ENCODE results near the gene RNASE12. TPM values are rescaled to one million over a fixed set of nuclear protein-coding genes. Genes with fewer than 3 reads are reported as not detected.

The RNASE12 gene
- total RNA-seq, 1 donor from 2014 or later = not detected

DNA sequence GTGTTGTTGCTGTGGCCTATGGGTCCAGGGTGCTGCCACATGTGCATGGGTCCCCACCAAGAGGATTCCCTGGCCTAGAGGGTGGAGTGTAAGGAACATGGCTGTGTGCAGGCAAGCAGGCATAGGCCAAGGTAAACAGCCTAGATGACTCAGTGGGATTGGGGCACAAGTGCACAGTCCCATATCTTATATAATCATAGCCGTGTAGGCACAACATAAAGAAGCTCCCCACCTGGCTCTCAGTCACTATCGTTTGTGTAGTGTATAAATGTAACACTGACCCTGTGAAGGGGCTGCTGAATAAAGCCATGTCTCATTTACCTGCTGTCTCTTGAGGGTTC lies 15.7 kb upstream of the RNASE12 start:
- no peak for TF ChIP-seq CTCF (conservative IDR thresholded peaks at IDR 0.05)
- Mint-ChIP-seq H3K9me3 (no peaks in the 10 kb centered on the region), H3K27ac (ENCODE audit: unreplicated experiment) (no peak overlapping the region), H3K4me1 (no peaks in the 10 kb centered on the region), H3K27me3 (ENCODE audit: low read depth) (peaks cover 8% of the 10 kb centered on the region), H3K4me3 (peak overlapping the region; percentile 13), H3K36me3 (ENCODE audit: low read depth) (no peaks in the 10 kb centered on the region)
- DNase-seq (ENCODE audit: low read depth, low spot score) = no peak

DNA sequence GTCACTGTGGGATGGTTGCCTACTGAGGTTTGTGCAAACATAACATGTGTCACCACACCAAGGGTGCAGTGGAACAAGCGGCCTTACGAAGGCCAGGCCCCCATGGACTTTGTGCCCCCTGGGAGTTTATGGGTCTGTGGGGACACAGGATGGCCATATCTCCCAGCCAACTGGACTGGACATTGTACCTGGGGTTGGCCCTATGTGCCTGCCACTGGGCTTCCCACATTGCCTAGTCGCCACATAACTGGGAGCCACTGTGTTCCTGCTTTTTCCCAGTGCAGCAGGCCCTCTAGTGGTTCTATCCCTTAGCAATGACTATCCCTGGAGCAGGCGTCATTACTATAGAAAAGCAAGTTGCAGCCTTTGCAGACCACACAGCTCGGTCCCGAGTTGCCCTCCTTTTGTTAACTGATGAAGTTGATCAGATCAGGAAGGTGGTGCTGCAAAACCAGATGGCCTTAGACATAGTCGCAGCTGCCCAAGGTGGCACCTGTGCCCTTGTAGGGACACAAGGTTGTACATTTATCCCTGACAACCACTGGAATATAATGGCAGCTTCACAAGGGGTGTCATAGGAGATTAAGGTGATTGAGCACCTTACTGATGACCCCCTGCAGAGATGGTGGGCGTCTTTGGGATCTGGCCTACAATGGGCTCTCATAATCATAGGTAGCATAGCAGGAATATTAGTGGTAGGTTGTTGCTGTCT lies 15.2 kb upstream of the RNASE12 start:
- TF ChIP-seq CTCF (conservative IDR thresholded peaks at IDR 0.05) = peak; percentile 63
- no peaks in the 10 kb centered on the region for H3K9me3 Mint-ChIP-seq
- DNase-seq (ENCODE audit: low read depth, low spot score) = no peak
- no peak overlapping the region for H3K27ac Mint-ChIP-seq (ENCODE audit: unreplicated experiment)
- no peaks in the 10 kb centered on the region for H3K4me1 Mint-ChIP-seq
- H3K4me3 Mint-ChIP-seq = peak overlapping the region; percentile 61
- H3K36me3 Mint-ChIP-seq (ENCODE audit: low read depth) = no peaks in the 10 kb centered on the region
- H3K27me3 Mint-ChIP-seq (ENCODE audit: low read depth) = peaks cover 8% of the 10 kb centered on the region

GRCh38 chr14:20603813-20604690 lies 12.9 kb upstream of the RNASE12 start:
- no peak for TF ChIP-seq CTCF (conservative IDR thresholded peaks at IDR 0.05)
- no peak overlapping the region for H3K4me3 Mint-ChIP-seq
- no peaks in the 10 kb centered on the region for H3K36me3 Mint-ChIP-seq (ENCODE audit: low read depth)
- H3K9me3 Mint-ChIP-seq = no peaks in the 10 kb centered on the region
- H3K4me1 Mint-ChIP-seq = no peaks in the 10 kb centered on the region
- no peak for DNase-seq (ENCODE audit: low read depth, low spot score)
- H3K27ac Mint-ChIP-seq (ENCODE audit: unreplicated experiment) = no peak overlapping the region
- H3K27me3 Mint-ChIP-seq (ENCODE audit: low read depth) = peaks cover 8% of the 10 kb centered on the region

DNA sequence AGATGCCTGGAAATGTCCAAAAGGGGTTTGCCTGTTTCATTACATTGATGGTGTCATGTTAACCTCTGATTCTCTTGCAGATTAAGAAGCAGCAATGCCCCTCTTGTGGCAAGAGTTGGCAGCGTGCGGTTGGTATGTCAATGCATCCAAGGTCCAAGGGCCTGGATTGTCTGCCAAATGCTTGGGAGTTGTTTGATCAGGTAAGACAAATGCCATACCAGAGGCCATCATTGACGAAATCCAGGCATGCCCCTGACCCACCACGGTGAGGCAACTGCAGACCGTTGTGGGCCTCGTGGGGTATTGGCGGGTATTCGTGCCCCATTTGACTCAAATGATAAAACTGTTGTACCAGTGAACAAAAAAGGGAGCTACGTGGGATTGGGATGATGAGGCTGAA lies 11.4 kb upstream of the RNASE12 start:
- Mint-ChIP-seq H3K36me3 (ENCODE audit: low read depth) (no peaks in the 10 kb centered on the region), H3K4me1 (no peaks in the 10 kb centered on the region), H3K27me3 (ENCODE audit: low read depth) (peaks cover 6% of the 10 kb centered on the region), H3K4me3 (no peak overlapping the region), H3K27ac (ENCODE audit: unreplicated experiment) (no peak overlapping the region), H3K9me3 (no peaks in the 10 kb centered on the region)
- DNase-seq (ENCODE audit: low read depth, low spot score) = no peak
- no peak for TF ChIP-seq CTCF (conservative IDR thresholded peaks at IDR 0.05)

DNA sequence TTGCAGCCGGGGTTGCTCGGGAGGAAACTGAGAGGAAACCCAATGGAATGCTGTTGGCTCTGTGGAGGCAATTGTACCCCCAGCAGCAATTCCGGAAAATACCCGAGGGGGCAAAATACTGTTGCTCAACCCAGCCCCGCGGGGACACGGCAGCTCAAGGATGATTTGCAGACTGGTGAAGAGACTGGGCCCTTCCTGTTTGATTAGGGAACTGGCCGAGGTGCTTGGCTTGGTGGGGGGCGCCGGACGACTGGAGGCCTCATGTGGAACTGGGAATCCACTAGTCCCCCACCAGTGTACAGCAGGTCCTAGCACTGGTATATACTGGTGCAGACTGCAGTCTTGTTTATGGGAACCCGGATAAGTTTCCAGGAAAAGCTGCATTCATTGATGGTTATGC lies 10.3 kb upstream of the RNASE12 start:
- Mint-ChIP-seq H3K9me3 (no peaks in the 10 kb centered on the region), H3K4me1 (no peaks in the 10 kb centered on the region), H3K27ac (ENCODE audit: unreplicated experiment) (no peak overlapping the region), H3K36me3 (ENCODE audit: low read depth) (no peaks in the 10 kb centered on the region), H3K27me3 (ENCODE audit: low read depth) (peaks cover 2% of the 10 kb centered on the region), H3K4me3 (no peak overlapping the region)
- DNase-seq (ENCODE audit: low read depth, low spot score) = no peak
- TF ChIP-seq CTCF (conservative IDR thresholded peaks at IDR 0.05) = no peak

Data from neural crest cell (in vitro differentiated cells).